Stomach (tissue), 4 donors: ENCODE results near the gene MRPL43.

ENCODE experiments used
- CTCF ChIP-seq, 7 experiments: fragments of 450-650 bp in 4 of 7; fragments of 200-600 bp in 3 of 7; sonication (generic) in 3 of 7; IDR thresholded peaks; one replicate each; pipeline ENCODE4 v1.5.1; 2016 to 2019; ENCODE audit warnings: antibody characterized with exemption in 7 of 7, control low read depth in 2 of 7, mild to moderate bottlenecking in 1 of 7
- POLR2AphosphoS5 ChIP-seq, 3 donors: sonication (generic); formaldehyde crosslinking; IDR thresholded peaks; one replicate each; pipeline ENCODE4 v1.6.1; 2016; ENCODE audit warnings: antibody characterized with exemption in 3 of 3

- no peak for TF ChIP-seq CTCF (IDR thresholded peaks at IDR 0.05)
- no peak for TF ChIP-seq POLR2AphosphoS5 (IDR thresholded peaks at IDR 0.05)
Measured at GRCh38 chr10:101018118-101018599, 30.9 kb upstream of the MRPL43 start.
